COLO829 (cell line): Measurements from ENCODE around the gene RNU6-9.

Experiments used
- DNase-seq: peaks from one replicate; pipeline ENCODE4 v3.0.0; 2012; ENCODE audit warnings: low spot score

RNU6-9 gene

GRCh38 chr19:936175-936546, 42.9 kb downstream of the RNU6-9 start:
- no peak for DNase-seq

GRCh38 chr19:937259-937694, 44.0 kb downstream of the RNU6-9 start:
- DNase-seq, result no peak

- DNase-seq, result no peak
Measured at GRCh38 chr19:938233-938923, 45.1 kb downstream of the RNU6-9 start.

- no peak for DNase-seq
Measured at GRCh38 chr19:939439-939838, 46.2 kb downstream of the RNU6-9 start.

- DNase-seq, result no peak
Measured at GRCh38 chr19:939922-940321, 46.6 kb downstream of the RNU6-9 start.

- DNase-seq, result peak; percentile 47
Measured at GRCh38 chr19:940591-941291, 47.5 kb downstream of the RNU6-9 start.

GRCh38 chr19:941292-942132, 48.2 kb downstream of the RNU6-9 start:
- DNase-seq, result no peak

- no peak for DNase-seq
Measured at GRCh38 chr19:942133-942645, 48.9 kb downstream of the RNU6-9 start.
